OCI-LY1 (cell line): ENCODE results near the gene SLC51B.

Source experiments
- EZH2 ChIP-seq: fragments of 200-600 bp; sonication (generic), shearing (Covaris generic); IDR thresholded peaks from 2 replicates; pipeline ENCODE4 v1.8.0; 2017; ENCODE audit warnings: borderline replicate concordance, mixed run types, mild to moderate bottlenecking, antibody characterized with exemption, low read length, moderate library complexity, mixed read lengths
- TF ChIP-seq, protein P1 (sequence below): fragments of 200-600 bp; sonication (generic), shearing (Covaris generic); IDR thresholded peaks from 2 replicates; pipeline ENCODE4 v1.5.1; 2017; ENCODE audit warnings: mild to moderate bottlenecking, antibody characterized with exemption, low read length, moderate library complexity, mixed read lengths

GRCh38 chr15:65096481-65097385 is 51.5 kb downstream of the SLC51B start:
- TF ChIP-seq, protein P1, sequence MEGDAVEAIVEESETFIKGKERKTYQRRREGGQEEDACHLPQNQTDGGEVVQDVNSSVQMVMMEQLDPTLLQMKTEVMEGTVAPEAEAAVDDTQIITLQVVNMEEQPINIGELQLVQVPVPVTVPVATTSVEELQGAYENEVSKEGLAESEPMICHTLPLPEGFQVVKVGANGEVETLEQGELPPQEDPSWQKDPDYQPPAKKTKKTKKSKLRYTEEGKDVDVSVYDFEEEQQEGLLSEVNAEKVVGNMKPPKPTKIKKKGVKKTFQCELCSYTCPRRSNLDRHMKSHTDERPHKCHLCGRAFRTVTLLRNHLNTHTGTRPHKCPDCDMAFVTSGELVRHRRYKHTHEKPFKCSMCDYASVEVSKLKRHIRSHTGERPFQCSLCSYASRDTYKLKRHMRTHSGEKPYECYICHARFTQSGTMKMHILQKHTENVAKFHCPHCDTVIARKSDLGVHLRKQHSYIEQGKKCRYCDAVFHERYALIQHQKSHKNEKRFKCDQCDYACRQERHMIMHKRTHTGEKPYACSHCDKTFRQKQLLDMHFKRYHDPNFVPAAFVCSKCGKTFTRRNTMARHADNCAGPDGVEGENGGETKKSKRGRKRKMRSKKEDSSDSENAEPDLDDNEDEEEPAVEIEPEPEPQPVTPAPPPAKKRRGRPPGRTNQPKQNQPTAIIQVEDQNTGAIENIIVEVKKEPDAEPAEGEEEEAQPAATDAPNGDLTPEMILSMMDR: no peak
- TF ChIP-seq EZH2: no peak
